HG02642 (cell line): Measurements from ENCODE around the gene TCEA2.

Experiments used
- ATAC-seq: cut with Tn5 transposase; IDR thresholded peaks from one replicate; pipeline ENCODE4 v1.9.1; 2021; ENCODE audit warnings: mild to moderate bottlenecking; ENCODE audit not compliant: unreplicated experiment, poor library complexity

The TCEA2 gene

GRCh38 chr20:64119301-64119680, 56.3 kb downstream of the TCEA2 start:
- ATAC-seq = no peak

GRCh38 chr20:64119681-64120341, 56.8 kb downstream of the TCEA2 start:
- ATAC-seq = no peak

GRCh38 chr20:64121586-64121985, 58.6 kb downstream of the TCEA2 start:
- no peak for ATAC-seq
